ENCODE measurements around the gene NFATC2.

DNA sequence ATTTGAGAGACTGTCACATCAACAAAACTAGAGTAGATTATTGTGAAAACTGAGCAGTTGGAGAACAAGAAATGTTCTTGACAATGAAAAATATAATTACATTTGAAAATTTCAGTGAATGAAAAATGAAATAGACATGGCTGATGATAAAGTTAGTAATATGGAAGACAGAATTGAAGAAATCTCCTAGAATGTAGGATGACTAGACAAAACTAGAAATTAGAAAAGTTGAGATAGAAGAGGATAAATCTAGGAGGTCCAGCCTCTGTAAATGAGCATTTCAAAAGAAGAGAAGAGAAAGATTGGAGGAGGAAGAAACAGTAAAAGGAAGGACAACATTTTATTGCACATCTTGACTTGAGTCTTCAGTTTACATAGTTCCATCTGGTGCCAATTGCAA, 178.7 kb downstream of the NFATC2 start:
- TF ChIP-seq POLR2A (IDR thresholded peaks at IDR 0.05; ENCODE audit: low read length) (no peak), GATA1 (IDR thresholded peaks at IDR 0.05; ENCODE audit: low read depth, low read length) (no peak)
